HEK293T (cell line): ENCODE results near the gene GOLPH3L.

Experiments
- ARNT ChIP-seq: fragments of 450-650 bp; IDR thresholded peaks from 2 replicates; pipeline ENCODE4 v1.6.1; 2017; ENCODE audit warnings: mild to moderate bottlenecking
- BHLHE40 ChIP-seq: fragments of 450-650 bp; IDR thresholded peaks from 2 replicates; pipeline ENCODE4 v1.6.1; 2016; ENCODE audit warnings: mild to moderate bottlenecking, moderate library complexity, borderline replicate concordance
- CTBP1 ChIP-seq: fragments of 450-650 bp; IDR thresholded peaks from 2 replicates; pipeline ENCODE4 v1.6.1; 2016; ENCODE audit warnings: borderline replicate concordance
- ELF4 ChIP-seq: fragments of 450-650 bp; IDR thresholded peaks from 2 replicates; pipeline ENCODE4 v1.6.1; 2017; ENCODE audit warnings: antibody characterized with exemption
- FOXA1 ChIP-seq: fragments of 450-650 bp; IDR thresholded peaks from 2 replicates; pipeline ENCODE4 v1.6.1; 2016; ENCODE audit warnings: mild to moderate bottlenecking
- FOXK2 ChIP-seq: fragments of 450-650 bp; IDR thresholded peaks from 2 replicates; pipeline ENCODE4 v1.6.1; 2016; ENCODE audit warnings: mild to moderate bottlenecking
- FOXM1 ChIP-seq: fragments of 450-650 bp; IDR thresholded peaks from 2 replicates; pipeline ENCODE4 v1.6.1; 2017; ENCODE audit warnings: mild to moderate bottlenecking, borderline replicate concordance
- HDGF ChIP-seq: fragments of 450-650 bp; IDR thresholded peaks from 2 replicates; pipeline ENCODE4 v1.6.1; 2017; ENCODE audit warnings: antibody characterized with exemption, borderline replicate concordance
- NFRKB ChIP-seq: fragments of 450-650 bp; IDR thresholded peaks from 2 replicates; pipeline ENCODE4 v1.6.1; 2016; ENCODE audit warnings: mild to moderate bottlenecking, moderate library complexity
- PKNOX1 ChIP-seq: fragments of 450-650 bp; IDR thresholded peaks from 2 replicates; pipeline ENCODE4 v1.6.1; 2016
- SP1 ChIP-seq: fragments of 450-650 bp; IDR thresholded peaks from 2 replicates; pipeline ENCODE4 v1.6.1; 2017
- SUZ12 ChIP-seq: fragments of 450-650 bp; IDR thresholded peaks from 2 replicates; pipeline ENCODE4 v1.6.1; 2016; ENCODE audit warnings: mild to moderate bottlenecking
- TARDBP ChIP-seq: fragments of 450-650 bp; IDR thresholded peaks from 2 replicates; pipeline ENCODE4 v1.6.1; 2016
- ZNF384 ChIP-seq: fragments of 450-650 bp; IDR thresholded peaks from 2 replicates; pipeline ENCODE4 v1.6.1; 2016

- no peak for TF ChIP-seq PKNOX1
- no peak for TF ChIP-seq SP1
- TF ChIP-seq FOXK2 = no peak
- TF ChIP-seq NFRKB = no peak
- no peak for TF ChIP-seq TARDBP
- TF ChIP-seq BHLHE40 = no peak
- no peak for TF ChIP-seq FOXA1
- TF ChIP-seq ELF4 = no peak
- no peak for TF ChIP-seq ZNF384
- TF ChIP-seq ARNT = no peak
- no peak for TF ChIP-seq FOXM1
- TF ChIP-seq SUZ12 = no peak
- TF ChIP-seq HDGF = no peak
- no peak for TF ChIP-seq CTBP1
Measured at GRCh38 chr1:150688763-150689162, 8.2 kb downstream of the GOLPH3L start.
